Activated naive CD8-positive, alpha-beta T cell (primary cell): ENCODE data around the gene FGF3.

Experiments
- H3K27ac Mint-ChIP-seq: one replicate; pipeline ENCODE4 v1.8.0; 2021; ENCODE audit warnings: mixed read lengths
- H3K27me3 Mint-ChIP-seq: one replicate; pipeline ENCODE4 v1.8.0; 2021; ENCODE audit warnings: mixed read lengths
- H3K36me3 Mint-ChIP-seq: one replicate; pipeline ENCODE4 v1.8.0; 2021; ENCODE audit warnings: mixed read lengths
- H3K4me1 Mint-ChIP-seq: one replicate; pipeline ENCODE4 v1.8.0; 2021; ENCODE audit warnings: low read depth, mixed read lengths
- H3K4me3 Mint-ChIP-seq: one replicate; pipeline ENCODE4 v1.8.0; 2021; ENCODE audit warnings: mild to moderate bottlenecking, mixed read lengths
- H3K9me3 Mint-ChIP-seq: one replicate; pipeline ENCODE4 v1.8.0; 2021; ENCODE audit warnings: low read depth, mixed read lengths

Gene FGF3

GRCh38 chr11:69860244-69860643 lies 41.0 kb upstream of the FGF3 start:
- no peak overlapping the region for H3K4me3 Mint-ChIP-seq
- no peaks in the 10 kb centered on the region for H3K9me3 Mint-ChIP-seq
- peaks cover 8% of the 10 kb centered on the region for H3K27me3 Mint-ChIP-seq

GRCh38 chr11:69859275-69859934 lies 40.2 kb upstream of the FGF3 start:
- Mint-ChIP-seq H3K36me3 (no peaks in the 10 kb centered on the region), H3K4me3 (no peak overlapping the region), H3K27ac (no peak overlapping the region), H3K9me3 (no peaks in the 10 kb centered on the region), H3K4me1 (no peaks in the 10 kb centered on the region), H3K27me3 (peaks cover 8% of the 10 kb centered on the region)

More at GRCh38 chr11:69860244-69860643, 41.0 kb upstream of the FGF3 start:
- H3K27ac Mint-ChIP-seq: no peak overlapping the region
- H3K36me3 Mint-ChIP-seq: no peaks in the 10 kb centered on the region
- H3K4me1 Mint-ChIP-seq: no peaks in the 10 kb centered on the region

- Mint-ChIP-seq H3K27ac (no peak overlapping the region), H3K9me3 (peaks cover 6% of the 10 kb centered on the region), H3K4me1 (no peaks in the 10 kb centered on the region), H3K36me3 (no peaks in the 10 kb centered on the region), H3K27me3 (peaks cover 12% of the 10 kb centered on the region), H3K4me3 (no peak overlapping the region)
Observed at GRCh38 chr11:69855421-69855820, 36.2 kb upstream of the FGF3 start.

GRCh38 chr11:69854713-69855112 lies 35.5 kb upstream of the FGF3 start:
- Mint-ChIP-seq H3K36me3 (no peaks in the 10 kb centered on the region), H3K27me3 (peaks cover 12% of the 10 kb centered on the region), H3K9me3 (peaks cover 6% of the 10 kb centered on the region), H3K4me1 (no peaks in the 10 kb centered on the region), H3K27ac (no peak overlapping the region), H3K4me3 (no peak overlapping the region)

- no peaks in the 10 kb centered on the region for H3K4me1 Mint-ChIP-seq
- peaks cover 9% of the 10 kb centered on the region for H3K9me3 Mint-ChIP-seq
- H3K27me3 Mint-ChIP-seq: peaks cover 11% of the 10 kb centered on the region
- H3K27ac Mint-ChIP-seq: no peak overlapping the region
- H3K36me3 Mint-ChIP-seq: no peaks in the 10 kb centered on the region
- no peak overlapping the region for H3K4me3 Mint-ChIP-seq
Observed at GRCh38 chr11:69852056-69852455, 32.8 kb upstream of the FGF3 start.

- Mint-ChIP-seq H3K4me1 (no peaks in the 10 kb centered on the region), H3K4me3 (no peak overlapping the region), H3K36me3 (no peaks in the 10 kb centered on the region), H3K27ac (no peak overlapping the region), H3K9me3 (peaks cover 9% of the 10 kb centered on the region), H3K27me3 (peaks cover 11% of the 10 kb centered on the region)
Observed at GRCh38 chr11:69848201-69848600, 29.0 kb upstream of the FGF3 start.

- no peak overlapping the region for H3K4me3 Mint-ChIP-seq
- peaks cover 3% of the 10 kb centered on the region for H3K9me3 Mint-ChIP-seq
- H3K4me1 Mint-ChIP-seq: no peaks in the 10 kb centered on the region
- H3K27me3 Mint-ChIP-seq: peaks cover 10% of the 10 kb centered on the region
- no peak overlapping the region for H3K27ac Mint-ChIP-seq
- no peaks in the 10 kb centered on the region for H3K36me3 Mint-ChIP-seq
Observed at GRCh38 chr11:69844396-69844795, 25.2 kb upstream of the FGF3 start.

- no peaks in the 10 kb centered on the region for H3K36me3 Mint-ChIP-seq
- peaks cover 8% of the 10 kb centered on the region for H3K27me3 Mint-ChIP-seq
- no peaks in the 10 kb centered on the region for H3K4me1 Mint-ChIP-seq
- H3K27ac Mint-ChIP-seq: no peak overlapping the region
- H3K9me3 Mint-ChIP-seq: no peaks in the 10 kb centered on the region
- no peak overlapping the region for H3K4me3 Mint-ChIP-seq
Observed at GRCh38 chr11:69843529-69843921, 24.3 kb upstream of the FGF3 start.

- Mint-ChIP-seq H3K4me1 (no peaks in the 10 kb centered on the region), H3K27me3 (peaks cover 10% of the 10 kb centered on the region), H3K9me3 (no peaks in the 10 kb centered on the region), H3K4me3 (no peak overlapping the region), H3K27ac (no peak overlapping the region), H3K36me3 (no peaks in the 10 kb centered on the region)
Observed at GRCh38 chr11:69842746-69843528, 23.7 kb upstream of the FGF3 start.

- no peaks in the 10 kb centered on the region for H3K4me1 Mint-ChIP-seq
- H3K27me3 Mint-ChIP-seq: peaks cover 12% of the 10 kb centered on the region
- no peak overlapping the region for H3K27ac Mint-ChIP-seq
- H3K4me3 Mint-ChIP-seq: no peak overlapping the region
- H3K9me3 Mint-ChIP-seq: no peaks in the 10 kb centered on the region
- no peaks in the 10 kb centered on the region for H3K36me3 Mint-ChIP-seq
Observed at GRCh38 chr11:69841859-69842698, 22.9 kb upstream of the FGF3 start.

GRCh38 chr11:69841170-69841858 lies 22.1 kb upstream of the FGF3 start:
- Mint-ChIP-seq H3K4me1 (no peaks in the 10 kb centered on the region), H3K27me3 (peaks cover 13% of the 10 kb centered on the region), H3K36me3 (no peaks in the 10 kb centered on the region), H3K27ac (no peak overlapping the region), H3K4me3 (no peak overlapping the region), H3K9me3 (no peaks in the 10 kb centered on the region)

- Mint-ChIP-seq H3K4me1 (peaks cover 2% of the 10 kb centered on the region), H3K27me3 (peaks cover 17% of the 10 kb centered on the region), H3K27ac (no peak overlapping the region), H3K4me3 (no peak overlapping the region), H3K9me3 (no peaks in the 10 kb centered on the region), H3K36me3 (no peaks in the 10 kb centered on the region)
Observed at GRCh38 chr11:69840371-69841169, 21.4 kb upstream of the FGF3 start.

GRCh38 chr11:69839516-69839915 lies 20.3 kb upstream of the FGF3 start:
- Mint-ChIP-seq H3K9me3 (no peaks in the 10 kb centered on the region), H3K36me3 (no peaks in the 10 kb centered on the region), H3K27ac (no peak overlapping the region), H3K27me3 (peaks cover 17% of the 10 kb centered on the region), H3K4me3 (no peak overlapping the region), H3K4me1 (peaks cover 2% of the 10 kb centered on the region)

GRCh38 chr11:69837791-69838190 lies 18.6 kb upstream of the FGF3 start:
- peaks cover 2% of the 10 kb centered on the region for H3K4me1 Mint-ChIP-seq

More at GRCh38 chr11:69837791-69838190, 18.6 kb upstream of the FGF3 start:
- Mint-ChIP-seq H3K9me3 (no peaks in the 10 kb centered on the region), H3K27ac (no peak overlapping the region), H3K27me3 (peaks cover 21% of the 10 kb centered on the region), H3K36me3 (no peaks in the 10 kb centered on the region), H3K4me3 (no peak overlapping the region)
